Middle frontal gyrus (tissue), 1 donor: Measurements from ENCODE around the gene EP400.

Experiments
- DNase-seq: peaks from one replicate; pipeline ENCODE4 v3.0.0-alpha.2; 2015; ENCODE audit warnings: low spot score; ENCODE audit errors: extremely low spot score

EP400 gene

GRCh38 chr12:131949431-131950181, at the start of gene EP400:
Gene EP400, plus strand, starts transcription at chr12:131949942. Its CDS starts 10,678 bp downstream, at chr12:131960620.
- DNase-seq: peak; percentile 79

- no peak for DNase-seq
Measured at GRCh38 chr12:131900397-131900796, 49.3 kb upstream of the EP400 start.

GRCh38 chr12:131901431-131902331, 48.1 kb upstream of the EP400 start:
- no peak for DNase-seq

- no peak for DNase-seq
Measured at GRCh38 chr12:131902332-131903241, 47.2 kb upstream of the EP400 start.

GRCh38 chr12:131903270-131904255, 46.2 kb upstream of the EP400 start:
- no peak for DNase-seq

GRCh38 chr12:131904346-131904745, 45.4 kb upstream of the EP400 start:
- no peak for DNase-seq

GRCh38 chr12:131905081-131905629, 44.6 kb upstream of the EP400 start:
- no peak for DNase-seq

- no peak for DNase-seq
Measured at GRCh38 chr12:131905630-131906091, 44.1 kb upstream of the EP400 start.

GRCh38 chr12:131907379-131908091, 42.2 kb upstream of the EP400 start:
- no peak for DNase-seq

GRCh38 chr12:131908092-131909080, 41.4 kb upstream of the EP400 start:
- DNase-seq: no peak

GRCh38 chr12:131909081-131909751, 40.5 kb upstream of the EP400 start:
- no peak for DNase-seq

GRCh38 chr12:131909752-131910219, 40.0 kb upstream of the EP400 start:
- no peak for DNase-seq

GRCh38 chr12:131910302-131911027, 39.3 kb upstream of the EP400 start:
- DNase-seq: no peak

GRCh38 chr12:131911028-131911650, 38.6 kb upstream of the EP400 start:
- DNase-seq: no peak

GRCh38 chr12:131911851-131912477, 37.8 kb upstream of the EP400 start:
- DNase-seq: no peak
